Activated T-cell treated with anti-CD3 and anti-CD28 coated beads, Interleukin-2, amount 50 U/mL, for 4 hours (primary cell): ENCODE results near the gene VAC14. TPM values are rescaled to one million over a fixed set of nuclear protein-coding genes. Genes with fewer than 3 reads are reported as not detected.

Experiments
- ATAC-seq, 2 donors: fragments of 200-7000 bp; cut with Tn5 transposase; one replicate each; pipeline ENCODE4 v1.10.0; 2021
- DNase-seq: peaks from one replicate; pipeline ENCODE4 v3.0.0-alpha.2; 2020
- H3K27me3 Mint-ChIP-seq: one replicate; pipeline ENCODE4 v1.8.0; 2021; ENCODE audit warnings: low read depth, mixed read lengths
- H3K36me3 Mint-ChIP-seq: one replicate; pipeline ENCODE4 v1.8.0; 2022; ENCODE audit warnings: mixed read lengths; ENCODE audit not compliant: insufficient read depth
- H3K4me1 Mint-ChIP-seq: one replicate; pipeline ENCODE4 v1.8.0; 2021; ENCODE audit warnings: low read depth, mixed read lengths
- H3K4me3 Mint-ChIP-seq: one replicate; pipeline ENCODE4 v1.8.0; 2021; ENCODE audit warnings: mild to moderate bottlenecking, moderate library complexity, mixed read lengths
- H3K9me3 Mint-ChIP-seq: one replicate; pipeline ENCODE4 v1.8.0; 2021; ENCODE audit warnings: mixed read lengths
- total RNA-seq, 3 donors: library from RNA; stranded (reverse); gene quantifications; one replicate each; pipeline ENCODE4 v1.2.1, GENCODE V29; 2021

Gene VAC14
- total RNA-seq, 3 donors from 2014 or later = 48.3 to 54.5 (median 49.3) TPM

DNA sequence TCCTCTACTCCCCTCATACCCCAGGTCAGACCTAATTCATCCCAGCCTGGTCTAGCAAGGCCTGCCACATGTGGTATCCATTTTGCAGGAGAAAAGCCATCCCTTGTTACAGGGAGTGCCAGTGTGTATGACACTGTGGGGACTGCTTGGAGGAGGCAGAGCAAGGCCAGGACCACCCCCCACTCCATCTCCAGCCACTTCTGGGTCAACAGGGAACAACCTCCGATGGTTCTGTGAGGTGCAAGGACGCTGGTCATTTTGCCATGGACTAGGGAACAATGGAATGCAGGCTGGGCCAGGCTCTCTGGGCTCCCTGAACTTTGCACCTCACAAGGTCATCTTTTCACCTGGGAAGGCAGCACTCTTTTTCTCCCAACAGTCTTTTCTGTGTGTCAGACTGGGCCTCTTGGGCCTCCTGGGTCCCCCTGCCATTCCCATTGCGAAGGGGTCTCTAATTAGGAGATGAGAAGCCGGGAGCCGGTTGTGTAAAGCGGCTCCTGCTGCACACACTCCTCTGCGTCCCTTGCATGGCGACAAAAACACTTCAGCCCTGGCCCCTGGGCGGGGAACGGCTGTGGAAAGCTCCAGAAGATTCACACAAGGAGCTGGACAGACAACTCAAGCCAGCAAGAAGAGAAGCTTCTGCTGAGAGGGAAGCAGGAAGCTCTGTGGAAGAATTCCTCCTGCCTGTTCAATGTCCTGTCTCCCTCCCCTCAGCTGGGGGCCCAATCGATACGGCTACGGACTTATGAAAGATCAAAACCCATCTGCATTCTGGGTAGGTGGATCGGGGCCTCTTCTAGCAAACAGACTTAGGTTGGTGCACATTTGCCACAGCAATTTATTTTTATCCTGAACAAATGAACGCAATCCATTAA is 76.6 kb downstream of the VAC14 start:
- H3K36me3 Mint-ChIP-seq = peaks cover 29% of the 10 kb centered on the region
- DNase-seq (no peak), ATAC-seq (no peak)
- no peaks in the 10 kb centered on the region for H3K27me3 Mint-ChIP-seq
- no peaks in the 10 kb centered on the region for H3K4me1 Mint-ChIP-seq
- no peaks in the 10 kb centered on the region for H3K9me3 Mint-ChIP-seq
- H3K4me3 Mint-ChIP-seq = no peak overlapping the region

DNA sequence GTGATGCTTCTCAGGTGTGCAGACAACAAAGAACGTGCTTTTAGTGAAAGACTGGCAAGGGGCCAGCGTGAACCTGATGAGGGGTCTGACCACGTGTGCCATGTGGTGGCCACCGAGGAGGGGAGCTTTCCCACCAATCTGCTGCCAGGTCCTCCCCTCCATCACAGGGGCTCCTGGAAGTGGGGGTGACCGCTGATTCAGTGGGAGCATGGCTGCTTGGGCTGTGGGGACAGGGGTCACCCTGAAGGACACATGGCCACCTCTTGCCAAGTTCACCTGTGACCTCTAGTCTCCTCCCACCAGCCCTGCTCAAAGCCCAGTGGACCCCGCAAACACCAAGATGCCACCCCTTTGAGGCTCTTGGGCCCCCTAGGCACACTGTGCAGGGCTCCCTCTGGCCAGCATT is 77.2 kb downstream of the VAC14 start:
- no peaks in the 10 kb centered on the region for H3K9me3 Mint-ChIP-seq
- no peak for DNase-seq
- no peak for ATAC-seq
- H3K4me1 Mint-ChIP-seq = no peaks in the 10 kb centered on the region
- no peak overlapping the region for H3K4me3 Mint-ChIP-seq
- H3K36me3 Mint-ChIP-seq = peaks cover 31% of the 10 kb centered on the region
- H3K27me3 Mint-ChIP-seq = no peaks in the 10 kb centered on the region

DNA sequence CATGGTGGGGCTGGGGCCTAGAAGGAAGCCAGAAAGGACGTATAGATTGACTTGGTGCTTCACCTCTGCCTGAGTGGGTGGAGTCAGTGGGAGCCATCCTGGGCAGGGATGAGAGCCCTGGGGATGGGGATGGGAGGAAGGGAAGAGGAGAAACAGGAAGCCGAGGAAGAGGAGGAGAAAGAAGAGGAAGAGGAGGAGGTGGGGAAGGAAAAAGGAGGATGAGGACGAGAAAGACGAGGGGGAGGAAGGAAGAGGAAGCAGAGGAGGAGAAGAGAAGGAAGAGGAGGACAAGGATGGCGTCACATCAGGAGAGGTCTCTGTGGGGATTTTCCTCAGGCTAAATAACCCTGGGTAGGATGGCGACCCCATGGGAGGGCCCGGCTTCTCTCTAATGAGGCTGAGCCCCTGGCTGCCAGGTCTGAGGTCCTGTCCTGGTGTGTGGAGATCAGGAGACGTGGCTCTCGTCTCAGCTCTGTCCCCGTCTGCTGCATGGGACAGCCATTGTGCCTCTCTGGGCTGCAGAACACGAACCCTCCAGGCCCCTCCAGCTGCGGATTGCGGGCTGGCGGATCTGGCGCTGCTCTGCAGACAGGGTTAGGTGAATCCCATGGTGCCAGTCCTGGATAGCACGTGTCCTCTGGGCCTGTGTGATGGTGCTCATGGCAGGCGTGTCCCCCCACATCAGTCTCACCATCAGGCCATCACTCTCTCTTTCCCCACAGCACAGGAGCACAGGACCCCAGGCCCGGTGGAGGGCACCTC is 79.6 kb downstream of the VAC14 start:
- Mint-ChIP-seq H3K27me3 (no peaks in the 10 kb centered on the region), H3K4me1 (no peaks in the 10 kb centered on the region), H3K9me3 (no peaks in the 10 kb centered on the region), H3K4me3 (no peak overlapping the region), H3K36me3 (peaks cover 31% of the 10 kb centered on the region)
- DNase-seq = no peak
- no peak for ATAC-seq

DNA sequence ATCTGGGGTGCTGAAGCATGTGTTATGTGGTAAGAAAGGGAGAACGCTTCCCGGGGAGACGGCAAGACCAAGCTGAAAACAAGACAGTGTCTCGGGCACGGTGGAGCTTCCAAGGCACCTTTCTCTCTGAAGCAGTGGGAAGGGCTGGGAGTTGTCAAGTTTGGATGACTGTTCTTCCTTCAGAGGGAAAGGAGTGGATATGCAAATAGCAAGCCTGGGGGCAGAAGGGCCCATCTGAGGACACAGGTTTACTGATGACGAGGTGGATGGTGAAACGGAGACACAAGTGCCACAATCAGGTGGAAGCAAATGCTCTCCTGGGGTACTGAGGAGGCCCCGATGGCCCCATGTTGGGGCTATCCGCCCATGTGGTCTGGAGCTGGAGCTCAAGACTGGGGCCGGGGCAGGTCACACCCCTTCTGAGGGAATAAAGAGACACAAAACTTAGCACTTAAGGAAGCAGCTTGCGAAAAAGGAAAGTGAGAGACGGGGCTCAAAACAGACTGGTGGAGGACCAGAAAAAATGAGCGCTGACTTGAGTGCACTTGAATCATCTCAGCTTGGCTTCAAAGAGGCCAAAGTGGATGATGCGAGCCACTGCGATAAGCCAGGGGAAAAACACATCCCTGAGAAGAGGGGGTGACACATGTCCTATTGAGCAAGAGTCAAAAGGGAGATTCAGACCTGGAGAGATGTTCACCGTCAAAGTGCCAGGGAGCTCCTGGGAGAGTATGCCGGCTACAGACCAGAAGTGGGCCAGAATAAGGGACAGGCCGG is 80.3 kb downstream of the VAC14 start:
- H3K9me3 Mint-ChIP-seq = no peaks in the 10 kb centered on the region
- ATAC-seq (no peak), DNase-seq (no peak)
- H3K4me3 Mint-ChIP-seq = no peak overlapping the region
- H3K27me3 Mint-ChIP-seq = no peaks in the 10 kb centered on the region
- H3K4me1 Mint-ChIP-seq = no peaks in the 10 kb centered on the region
- peaks cover 27% of the 10 kb centered on the region for H3K36me3 Mint-ChIP-seq

DNA sequence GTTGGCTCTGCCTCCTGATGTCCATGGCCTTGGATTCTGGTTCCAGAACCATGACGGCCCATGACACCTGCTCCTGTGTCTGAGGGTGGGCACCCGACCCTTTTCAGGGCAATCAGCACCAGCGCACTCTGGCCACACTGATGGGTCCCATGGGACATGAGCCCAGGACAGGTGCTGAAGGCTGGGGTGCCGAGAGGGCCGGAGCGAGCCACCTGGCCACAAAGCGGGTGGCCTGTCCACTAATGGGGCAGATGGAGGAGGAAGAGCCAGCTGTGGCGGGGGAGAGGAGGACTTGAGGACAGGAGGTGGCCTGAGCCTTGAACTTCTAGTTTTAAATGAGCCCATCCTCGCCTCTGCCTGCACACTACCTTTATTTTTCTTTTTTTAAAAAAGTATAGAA is 83.9 kb downstream of the VAC14 start:
- Mint-ChIP-seq H3K27me3 (no peaks in the 10 kb centered on the region), H3K36me3 (peaks cover 21% of the 10 kb centered on the region), H3K4me1 (no peaks in the 10 kb centered on the region), H3K9me3 (no peaks in the 10 kb centered on the region), H3K4me3 (no peak overlapping the region)
- DNase-seq = no peak
- no peak for ATAC-seq

DNA sequence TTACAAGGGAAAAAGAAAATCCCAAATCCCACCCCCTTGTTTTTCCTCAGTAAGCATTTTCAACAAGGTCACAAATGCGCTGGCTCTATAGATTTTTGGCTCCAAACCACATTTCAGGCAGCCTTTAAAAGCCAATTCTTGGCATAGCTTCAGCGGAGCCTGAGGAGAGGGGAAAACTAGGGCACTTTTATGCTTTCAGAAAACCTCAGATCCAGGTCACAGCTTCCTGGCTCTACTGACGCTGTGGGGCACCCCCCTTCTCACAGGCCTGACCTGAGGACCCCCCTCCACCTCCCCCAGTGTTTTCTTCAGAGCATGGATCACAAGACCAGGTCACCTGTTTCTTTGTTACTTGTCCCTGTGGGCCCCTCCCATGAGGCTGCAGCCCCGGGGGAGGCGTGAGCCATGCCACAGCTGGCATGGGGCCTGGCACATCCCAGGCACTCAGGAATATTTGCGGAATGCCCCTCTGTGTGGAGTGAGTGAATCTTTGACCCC is 85.0 kb downstream of the VAC14 start:
- no peaks in the 10 kb centered on the region for H3K4me1 Mint-ChIP-seq
- H3K4me3 Mint-ChIP-seq = no peak overlapping the region
- no peak for ATAC-seq
- no peak for DNase-seq
- peaks cover 21% of the 10 kb centered on the region for H3K36me3 Mint-ChIP-seq
- no peaks in the 10 kb centered on the region for H3K27me3 Mint-ChIP-seq
- no peaks in the 10 kb centered on the region for H3K9me3 Mint-ChIP-seq

DNA sequence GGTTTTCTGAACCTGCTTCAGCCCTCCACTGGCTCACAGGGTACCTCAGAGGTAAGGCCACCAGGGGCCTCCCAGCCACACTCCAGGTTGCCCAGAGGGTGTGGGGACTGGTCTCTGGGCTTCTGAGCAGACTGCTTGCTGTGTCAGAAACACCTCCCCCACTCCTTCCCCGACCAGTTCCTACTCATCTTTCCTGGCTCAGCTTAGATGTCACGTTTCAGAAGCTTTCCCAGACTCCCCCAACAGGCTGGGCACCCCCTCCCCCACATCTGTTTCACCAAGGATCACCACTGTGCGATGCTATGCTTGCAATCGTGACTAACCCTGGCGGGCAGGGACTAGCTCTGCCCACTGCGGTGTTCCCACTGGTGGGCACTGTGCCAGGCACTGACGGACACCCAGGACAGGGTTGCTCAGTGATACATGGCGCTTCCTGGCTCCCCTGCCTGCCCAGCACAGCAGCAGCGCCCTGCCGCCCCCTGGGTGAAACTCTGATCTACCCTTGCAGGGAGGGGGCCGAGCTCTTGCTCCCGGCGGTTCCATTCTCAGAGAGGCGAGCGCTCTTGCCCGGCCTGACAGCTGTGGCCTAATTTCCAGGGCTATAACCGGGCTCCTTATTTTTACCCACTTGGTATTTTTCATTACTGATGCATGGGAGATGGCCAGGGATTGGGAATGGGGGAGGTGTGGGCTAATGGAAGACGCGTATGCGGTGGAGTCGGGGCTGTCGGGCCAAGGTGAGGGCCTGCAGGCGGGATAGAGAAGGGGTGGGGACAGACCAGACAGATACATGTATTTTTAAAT is 85.7 kb downstream of the VAC14 start:
- Mint-ChIP-seq H3K4me3 (no peak overlapping the region), H3K4me1 (no peaks in the 10 kb centered on the region), H3K27me3 (no peaks in the 10 kb centered on the region), H3K36me3 (peaks cover 15% of the 10 kb centered on the region), H3K9me3 (no peaks in the 10 kb centered on the region)
- DNase-seq (no peak), ATAC-seq (no peak)

DNA sequence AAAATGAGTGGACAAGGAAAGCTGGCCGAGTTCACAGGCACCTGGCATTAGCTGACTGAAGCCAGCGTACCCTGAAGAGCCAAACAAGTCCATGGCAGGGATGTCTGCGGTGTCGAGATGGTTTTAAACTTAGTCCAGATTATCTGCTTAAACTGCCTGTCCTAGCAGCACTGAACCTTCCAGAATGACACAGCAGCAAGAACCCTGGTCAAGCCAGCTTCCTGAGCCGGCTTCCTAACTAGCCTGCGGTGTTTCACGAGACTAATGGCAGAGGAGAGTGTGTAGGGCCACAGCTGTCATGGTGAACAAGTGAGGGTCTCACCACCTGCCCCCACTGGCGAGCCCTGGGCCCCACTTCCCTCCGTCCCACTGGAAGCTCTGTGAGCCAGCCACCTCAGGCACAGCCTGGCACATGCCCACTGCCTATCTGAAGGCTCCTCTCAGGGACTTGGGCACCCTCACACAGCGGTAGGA is 86.3 kb downstream of the VAC14 start:
- Mint-ChIP-seq H3K36me3 (peaks cover 8% of the 10 kb centered on the region), H3K9me3 (no peaks in the 10 kb centered on the region), H3K4me1 (no peaks in the 10 kb centered on the region), H3K4me3 (no peak overlapping the region), H3K27me3 (no peaks in the 10 kb centered on the region)
- DNase-seq (no peak), ATAC-seq (no peak)

DNA sequence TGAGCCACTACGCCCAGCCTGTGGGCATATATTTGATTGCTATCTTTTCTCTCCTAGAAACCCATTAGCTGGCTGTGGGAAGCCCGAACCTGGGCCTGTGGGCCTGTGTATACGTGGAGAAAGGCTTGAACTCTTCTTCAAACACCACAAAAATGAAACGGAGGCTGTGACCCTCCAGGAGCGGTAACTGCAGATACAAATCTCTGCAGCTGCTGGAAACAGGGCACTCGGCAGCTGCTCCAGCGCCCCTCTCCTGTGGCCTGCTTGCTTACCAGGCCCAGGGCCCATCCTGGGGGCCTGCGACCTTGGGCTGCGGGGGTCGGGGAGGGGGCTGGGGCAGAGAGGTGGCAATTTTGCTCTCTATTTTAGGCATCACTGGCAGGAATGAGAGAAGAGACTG is 87.1 kb downstream of the VAC14 start:
- no peaks in the 10 kb centered on the region for H3K9me3 Mint-ChIP-seq
- no peak overlapping the region for H3K4me3 Mint-ChIP-seq
- no peaks in the 10 kb centered on the region for H3K4me1 Mint-ChIP-seq
- ATAC-seq = no peak
- H3K27me3 Mint-ChIP-seq = no peaks in the 10 kb centered on the region
- peaks cover 5% of the 10 kb centered on the region for H3K36me3 Mint-ChIP-seq
- DNase-seq = no peak

DNA sequence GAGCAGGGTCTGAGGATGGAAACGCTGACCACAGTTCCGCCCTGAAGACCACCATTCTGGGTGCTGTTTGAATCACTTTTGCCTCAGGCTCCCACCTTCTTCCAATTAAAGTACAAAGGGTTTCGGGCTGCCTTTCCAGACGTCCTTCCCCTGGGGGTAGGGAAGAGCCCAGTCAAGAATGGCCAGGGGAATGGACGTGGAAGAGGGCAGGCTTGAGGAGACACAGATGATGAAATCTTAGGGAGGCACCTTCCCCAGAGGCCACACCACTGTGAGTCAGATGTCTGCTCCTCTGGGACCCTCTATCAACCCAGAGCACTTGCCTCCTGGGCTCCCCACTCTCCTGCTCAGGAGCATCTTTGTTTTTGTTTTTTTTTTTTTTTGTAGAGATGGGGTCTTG is 87.6 kb downstream of the VAC14 start:
- Mint-ChIP-seq H3K27me3 (no peaks in the 10 kb centered on the region), H3K36me3 (peaks cover 7% of the 10 kb centered on the region), H3K4me1 (no peaks in the 10 kb centered on the region), H3K4me3 (no peak overlapping the region), H3K9me3 (no peaks in the 10 kb centered on the region)
- ATAC-seq (no peak), DNase-seq (no peak)

DNA sequence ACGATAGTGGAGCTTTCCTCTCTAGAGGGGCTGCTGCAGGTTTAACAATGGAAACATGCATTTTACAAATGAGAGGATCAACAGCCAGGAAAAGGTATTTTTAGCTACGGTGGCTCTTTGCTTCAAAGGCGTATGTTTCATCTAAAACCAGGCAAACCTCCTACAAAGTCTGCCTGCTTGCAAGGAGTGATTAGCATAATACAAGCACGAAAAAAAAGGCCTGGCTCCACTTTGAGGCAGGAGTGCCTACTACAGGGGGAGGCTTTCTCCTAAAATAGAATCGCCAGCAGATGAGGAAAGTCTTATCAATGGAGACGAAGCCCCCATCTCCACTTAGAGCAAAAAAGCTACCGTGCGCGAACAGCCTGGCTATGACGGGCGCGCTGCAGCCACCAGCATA is 88.0 kb downstream of the VAC14 start:
- ATAC-seq (no peak), DNase-seq (no peak)
- no peaks in the 10 kb centered on the region for H3K27me3 Mint-ChIP-seq
- H3K4me1 Mint-ChIP-seq = no peaks in the 10 kb centered on the region
- peaks cover 8% of the 10 kb centered on the region for H3K36me3 Mint-ChIP-seq
- H3K9me3 Mint-ChIP-seq = no peaks in the 10 kb centered on the region
- H3K4me3 Mint-ChIP-seq = no peak overlapping the region

DNA sequence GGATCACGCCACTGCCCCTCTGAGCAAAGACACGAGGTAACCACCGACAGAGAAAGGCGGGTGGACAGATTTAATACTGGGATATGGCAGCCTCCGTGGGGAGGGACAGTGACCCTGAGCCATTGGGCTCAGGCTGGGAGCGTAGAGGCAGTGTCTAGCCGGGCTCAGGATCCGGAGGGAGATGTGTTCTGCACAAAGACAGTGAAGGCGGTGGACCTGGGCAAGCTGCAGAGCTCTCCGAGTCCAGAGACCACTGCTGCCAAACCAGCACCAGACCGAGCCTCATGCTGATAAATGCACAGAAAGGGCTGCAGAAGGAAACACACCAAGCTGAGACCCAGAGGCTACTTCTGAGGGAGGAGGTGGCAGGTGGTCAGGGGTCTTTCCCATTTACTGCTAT is 88.6 kb downstream of the VAC14 start:
- Mint-ChIP-seq H3K9me3 (no peaks in the 10 kb centered on the region), H3K36me3 (peaks cover 8% of the 10 kb centered on the region), H3K4me3 (no peak overlapping the region), H3K4me1 (no peaks in the 10 kb centered on the region), H3K27me3 (no peaks in the 10 kb centered on the region)
- no peak for DNase-seq
- no peak for ATAC-seq

DNA sequence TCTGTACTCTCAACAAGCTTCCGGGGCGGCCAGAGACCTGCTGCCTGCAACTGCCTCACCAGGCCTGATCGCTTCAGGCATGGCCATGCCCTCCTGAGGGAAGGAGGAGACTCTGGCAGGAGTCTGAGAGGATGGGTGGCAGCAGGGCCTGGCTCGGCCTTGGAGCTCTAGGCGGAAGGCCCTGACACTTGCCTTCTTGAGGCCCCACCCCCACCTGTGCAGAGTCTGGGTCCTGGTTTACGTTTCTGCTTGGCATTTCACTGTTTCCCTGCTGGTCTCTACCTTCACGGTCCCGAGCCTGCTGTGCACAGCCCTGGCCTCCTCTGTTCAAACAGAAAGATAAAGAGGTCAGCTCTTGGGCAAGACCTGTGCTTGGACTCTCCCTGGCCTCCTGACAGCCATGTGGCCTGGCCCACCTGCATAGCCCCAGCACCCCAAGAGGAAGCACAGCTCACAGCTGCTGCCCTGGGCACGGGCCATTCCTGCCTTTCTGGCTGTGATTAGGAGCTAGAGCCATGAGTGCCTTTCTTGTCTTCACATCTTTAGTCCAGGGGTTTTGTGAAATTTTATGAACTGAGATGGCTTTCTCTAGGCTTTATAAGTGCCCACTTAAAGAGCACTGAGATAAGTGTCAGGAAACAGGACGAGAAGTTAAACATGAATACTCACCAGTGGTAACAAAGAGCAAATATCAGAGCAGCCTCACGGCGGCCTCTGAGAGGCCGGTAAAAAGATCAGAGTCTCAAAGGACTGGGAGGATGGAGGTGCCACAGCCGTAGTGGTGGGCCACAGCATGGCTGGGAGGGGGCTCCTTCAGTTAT is 89.5 kb downstream of the VAC14 start:
- Mint-ChIP-seq H3K4me3 (no peak overlapping the region), H3K36me3 (peaks cover 8% of the 10 kb centered on the region), H3K9me3 (no peaks in the 10 kb centered on the region), H3K27me3 (no peaks in the 10 kb centered on the region), H3K4me1 (no peaks in the 10 kb centered on the region)
- ATAC-seq (no peak), DNase-seq (no peak)
